Measurements from ENCODE around the gene POLR1A.

Gene POLR1A

DNA sequence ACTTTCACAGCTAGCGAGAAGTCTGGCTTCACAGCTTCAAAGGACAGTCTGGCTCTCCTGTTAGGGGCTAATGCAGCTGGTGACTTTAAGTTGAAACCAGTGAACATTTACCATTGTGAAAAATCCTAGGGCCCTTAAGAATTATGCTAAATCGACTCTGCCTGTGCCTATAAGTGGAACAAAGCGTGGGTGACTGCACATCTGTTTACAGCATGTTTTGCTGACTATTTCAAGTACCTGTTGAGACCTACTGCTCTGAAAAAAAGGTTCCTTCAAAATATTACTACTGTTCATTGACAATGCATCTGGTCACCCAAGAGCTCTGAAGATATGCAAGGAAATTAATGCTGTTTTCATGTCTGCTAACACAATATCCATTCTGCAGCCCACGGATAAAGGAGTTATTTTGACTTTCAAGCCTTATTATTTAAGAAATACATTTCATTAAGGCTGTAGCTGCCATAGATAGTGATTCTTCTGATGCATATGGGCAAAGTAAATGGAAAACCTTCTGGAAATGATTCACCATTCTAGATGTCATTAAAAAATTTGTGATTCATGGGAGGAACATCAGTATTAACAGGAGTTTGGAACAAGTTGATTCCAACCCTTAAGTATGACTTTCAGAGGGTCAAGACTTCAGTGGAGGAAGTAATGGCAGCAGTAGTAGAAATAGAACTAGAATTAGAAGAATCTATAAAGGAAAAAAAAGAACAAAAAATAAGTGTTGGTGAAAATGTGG, 48.9 kb downstream of the POLR1A start:
- no peak for DNase-seq

DNA sequence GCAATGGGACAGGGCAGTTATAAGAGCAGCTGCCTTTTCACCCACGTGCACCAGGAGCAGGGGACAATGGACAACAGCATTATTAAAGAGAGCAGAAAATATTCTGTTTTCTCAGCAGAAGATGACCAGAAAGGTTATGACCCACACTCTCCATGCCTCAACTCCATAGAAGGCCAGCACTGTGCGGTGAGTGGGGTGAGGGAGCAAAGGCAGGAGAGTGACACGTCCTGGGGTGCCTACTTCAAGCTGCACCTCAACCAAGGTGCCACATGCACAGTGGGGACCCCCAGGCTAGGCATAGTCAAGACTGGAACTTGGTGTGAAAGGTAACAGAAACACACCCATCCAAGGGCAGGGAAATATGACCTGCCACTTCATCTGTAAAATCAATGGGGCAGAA, 50.4 kb downstream of the POLR1A start:
- no peak for DNase-seq

DNA sequence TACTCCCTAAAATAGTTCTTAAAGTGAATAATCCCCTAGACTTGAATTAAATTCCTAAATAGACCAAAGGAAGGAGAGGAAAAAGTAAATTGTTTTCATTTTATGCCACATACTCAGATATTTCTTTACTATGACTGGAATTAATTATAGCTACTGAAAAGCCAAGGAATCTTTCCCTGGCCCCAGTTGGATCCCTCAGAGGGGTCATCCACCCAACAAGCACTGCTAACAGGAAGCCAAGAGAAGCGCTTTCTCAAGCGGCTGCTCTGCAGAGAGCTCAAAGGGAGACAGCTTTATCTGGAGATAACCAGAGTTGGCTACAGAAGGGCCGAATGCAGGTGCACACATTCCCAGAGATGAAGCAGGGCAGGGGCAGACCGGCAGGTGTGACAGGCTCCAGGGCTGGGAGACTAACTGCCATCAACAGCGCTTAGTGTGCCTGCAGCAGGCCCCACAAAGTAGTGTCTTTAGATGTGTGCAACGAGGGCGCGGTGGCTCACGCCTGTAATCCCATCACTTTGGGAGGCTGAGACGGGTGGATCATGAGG, 51.1 kb downstream of the POLR1A start:
- DNase-seq: no peak

DNA sequence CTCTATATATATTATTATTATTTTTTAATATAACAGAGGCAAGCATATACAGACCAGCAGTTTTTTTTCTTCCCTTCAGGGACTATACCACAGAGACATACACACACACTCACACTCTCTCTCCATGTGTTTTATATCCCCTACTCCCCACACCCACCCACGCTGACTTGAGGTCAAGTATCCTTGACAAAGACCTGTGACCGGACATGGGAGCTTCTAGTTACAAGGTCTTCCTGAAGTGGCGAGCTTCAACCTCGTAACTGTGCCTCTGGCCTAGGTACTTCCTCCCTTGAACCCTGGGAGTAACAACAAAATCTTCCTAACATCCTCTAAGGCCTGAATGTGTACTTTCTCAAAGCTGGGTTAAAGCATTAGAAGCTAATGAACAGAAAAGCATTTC, 52.5 kb downstream of the POLR1A start:
- no peak for DNase-seq

DNA sequence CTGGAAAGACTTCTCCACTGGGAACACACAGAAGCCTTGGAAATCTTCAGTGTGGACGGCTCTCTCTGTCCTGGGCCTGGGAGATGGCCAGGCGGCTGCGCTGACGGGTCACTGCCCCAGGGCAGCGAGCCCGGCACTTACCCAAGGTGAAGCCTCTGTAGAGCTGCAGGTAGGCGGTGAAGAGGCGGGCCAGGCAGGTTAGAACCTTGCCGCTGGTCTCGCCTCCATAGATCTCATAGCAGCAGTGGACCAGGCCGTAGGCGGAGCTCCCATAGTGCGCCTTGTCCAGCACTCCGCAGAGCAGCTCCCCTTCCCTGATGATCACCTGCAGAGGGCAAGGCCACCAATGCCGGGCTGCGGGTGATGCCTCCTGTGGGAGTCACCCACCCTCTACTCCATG, 53.0 kb downstream of the POLR1A start:
- no peak for DNase-seq

DNA sequence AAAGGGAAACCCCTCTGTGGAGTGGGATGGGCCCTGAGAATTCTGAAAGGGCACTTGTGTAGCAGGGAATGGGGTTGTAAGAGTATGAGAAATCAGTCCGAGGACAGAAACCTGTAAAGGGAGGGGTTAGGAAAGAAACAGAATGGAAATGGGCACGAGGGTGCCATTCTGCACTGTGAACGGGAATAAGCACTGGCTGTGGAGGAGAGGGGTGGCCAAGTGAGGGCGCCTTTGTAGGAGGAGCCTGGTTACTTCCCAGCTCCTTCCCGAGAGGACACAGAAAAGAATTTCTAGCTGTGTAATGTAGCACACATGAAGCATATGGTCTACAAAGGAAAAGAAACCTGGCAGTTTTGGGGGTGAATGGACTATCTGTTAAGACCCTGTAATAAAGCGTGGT, 53.4 kb downstream of the POLR1A start:
- no peak for DNase-seq

DNA sequence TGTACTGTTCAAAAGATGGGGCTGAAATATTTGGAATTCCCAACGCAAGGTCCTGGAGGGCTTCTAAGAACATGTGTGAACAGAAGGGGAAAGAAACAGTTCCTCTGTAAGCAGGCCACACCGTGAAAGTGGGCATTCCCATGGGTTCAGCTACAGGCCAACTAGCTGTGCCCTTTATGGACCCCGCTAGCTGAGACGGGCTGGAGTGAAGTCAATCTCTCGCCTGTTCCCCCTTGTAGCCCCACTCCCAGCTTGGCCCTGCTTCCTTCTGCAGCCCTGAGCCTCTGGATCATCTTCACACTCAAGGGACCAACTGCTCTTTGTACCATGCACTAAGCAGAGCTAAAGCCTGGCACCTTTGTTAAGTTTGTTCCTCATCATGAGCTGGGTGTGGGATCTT, 55.4 kb downstream of the POLR1A start:
- DNase-seq: no peak

DNA sequence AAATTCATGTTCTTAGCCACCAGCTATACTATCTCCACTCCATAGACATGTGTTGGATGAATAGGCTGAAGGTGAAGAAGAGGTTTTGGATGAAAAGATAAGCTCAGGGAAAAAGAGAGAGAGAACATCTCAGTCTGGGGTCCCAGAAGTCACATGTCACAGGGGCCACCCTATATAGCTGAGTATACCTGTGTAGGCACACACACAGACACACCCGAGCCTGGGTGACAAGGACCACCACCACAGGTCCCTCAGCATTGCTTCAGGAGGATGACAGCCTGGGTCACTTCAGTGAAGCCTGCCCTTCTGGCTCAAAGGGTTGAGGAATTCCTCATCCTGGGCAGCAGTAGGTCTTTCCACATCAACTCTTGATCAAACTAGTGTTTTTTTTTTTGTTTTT, 56.2 kb downstream of the POLR1A start:
- DNase-seq: no peak

DNA sequence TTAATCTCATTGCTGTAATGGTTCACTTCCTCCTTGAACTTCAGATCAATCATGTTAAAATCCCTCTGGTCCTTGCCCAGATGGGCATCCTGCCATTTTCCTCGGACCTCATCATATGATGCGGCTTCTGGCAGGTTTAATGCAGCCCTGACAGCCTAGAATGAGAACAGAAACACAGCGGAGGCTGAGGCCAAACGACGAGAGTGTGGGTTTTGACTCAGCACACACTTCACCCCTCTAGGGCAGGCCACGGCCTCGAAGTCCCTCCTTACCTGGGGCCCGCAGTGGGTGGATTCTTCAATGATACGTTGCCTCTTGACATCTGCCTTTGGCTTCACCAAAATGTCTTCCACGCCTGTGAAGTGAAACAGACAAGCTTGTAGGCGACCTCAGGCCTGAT, 56.8 kb downstream of the POLR1A start:
- no peak for DNase-seq

DNA sequence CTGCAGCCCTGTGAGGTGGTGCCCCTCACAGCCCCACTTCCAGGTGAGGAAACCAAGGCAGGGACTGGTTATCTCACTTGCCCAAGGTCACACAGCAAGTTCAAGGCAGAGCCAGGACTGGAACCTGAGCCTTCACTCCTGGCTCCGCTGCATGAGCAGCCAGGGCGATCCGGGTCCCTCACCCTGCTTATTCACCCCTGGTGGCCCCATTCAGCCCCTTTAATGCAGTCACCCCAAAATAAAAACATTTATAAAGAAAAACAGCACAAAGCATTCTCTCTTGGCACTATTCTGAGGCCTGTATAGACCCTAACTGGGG, 57.3 kb downstream of the POLR1A start:
- no peak for DNase-seq

DNA sequence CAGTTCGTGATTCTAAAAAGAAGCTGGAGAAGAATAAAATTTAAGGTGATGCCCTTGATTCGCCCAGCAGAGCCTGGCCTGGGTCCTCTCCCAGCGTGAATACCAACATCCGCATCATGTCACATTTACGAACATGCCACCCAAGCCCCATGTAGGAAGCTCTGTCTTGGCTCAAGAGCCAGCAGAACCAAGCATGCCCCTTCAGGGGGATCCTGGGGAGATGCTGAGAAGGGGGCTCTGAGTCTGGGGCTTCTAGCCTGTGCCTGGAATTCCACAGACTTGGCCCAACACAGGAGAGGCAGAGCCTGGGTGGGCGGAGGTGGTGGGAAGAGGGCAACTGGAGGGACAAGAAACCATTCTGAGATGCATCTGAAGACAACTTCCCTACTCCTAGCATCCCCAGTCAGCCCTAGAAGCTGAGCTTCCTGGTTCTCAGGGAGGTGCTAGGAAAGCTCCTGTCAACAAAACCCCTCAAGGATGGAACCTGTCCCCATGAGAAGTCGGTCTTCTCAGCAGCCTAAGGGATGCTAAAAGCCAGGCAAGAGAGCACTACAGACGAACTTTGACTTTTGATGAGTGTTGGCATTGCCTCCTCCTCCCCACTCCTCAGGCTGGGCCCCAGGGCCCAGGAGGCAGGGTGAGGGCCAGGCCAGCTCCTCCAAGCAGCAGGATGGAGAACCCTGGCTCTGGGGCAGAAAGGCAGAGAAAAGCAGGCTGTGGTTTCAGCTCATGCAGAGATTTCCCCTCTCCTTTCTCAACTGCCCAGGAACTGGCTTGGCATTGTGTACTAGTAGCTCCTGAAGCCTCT, 57.9 kb downstream of the POLR1A start:
- no peak for DNase-seq

DNA sequence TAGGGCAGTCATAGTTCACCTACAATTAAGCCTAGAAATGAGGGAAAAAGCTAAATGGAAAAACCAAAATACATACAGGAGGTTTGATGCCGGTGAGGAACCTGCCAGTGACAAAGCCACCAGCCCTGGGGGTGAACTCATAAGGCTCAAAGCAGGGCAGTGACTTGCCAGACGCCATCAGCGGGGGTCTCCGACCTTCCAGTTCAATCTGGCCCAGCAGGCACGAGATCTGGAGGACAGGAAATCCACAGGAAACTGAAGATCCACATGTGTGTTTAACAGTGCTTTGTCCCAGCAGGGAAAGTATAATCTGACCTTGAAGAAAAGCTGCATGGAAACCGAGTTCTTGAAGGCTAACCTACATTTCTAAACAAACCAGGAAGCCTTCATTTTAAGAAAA, 60.1 kb downstream of the POLR1A start:
- no peak for DNase-seq

DNA sequence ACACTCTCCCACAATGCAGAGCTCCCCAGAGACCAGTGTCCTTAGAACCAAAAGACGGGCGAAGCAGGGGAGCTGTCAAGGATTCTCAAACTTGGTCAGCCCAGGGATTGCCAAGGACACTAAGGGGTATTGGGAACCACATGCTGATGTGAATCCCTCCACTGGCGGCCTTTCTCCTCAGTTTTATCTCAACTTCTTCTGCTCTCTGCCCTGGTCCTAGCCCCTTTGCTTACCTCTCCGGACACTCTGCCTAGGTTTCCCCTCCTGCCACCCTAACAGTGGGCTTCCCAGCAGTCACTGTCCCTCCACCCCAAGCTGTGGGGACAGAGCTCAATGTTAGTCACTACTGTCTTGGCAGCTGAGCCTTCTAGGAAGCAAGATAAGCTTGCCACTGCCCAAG, 61.1 kb downstream of the POLR1A start:
- DNase-seq: no peak

DNA sequence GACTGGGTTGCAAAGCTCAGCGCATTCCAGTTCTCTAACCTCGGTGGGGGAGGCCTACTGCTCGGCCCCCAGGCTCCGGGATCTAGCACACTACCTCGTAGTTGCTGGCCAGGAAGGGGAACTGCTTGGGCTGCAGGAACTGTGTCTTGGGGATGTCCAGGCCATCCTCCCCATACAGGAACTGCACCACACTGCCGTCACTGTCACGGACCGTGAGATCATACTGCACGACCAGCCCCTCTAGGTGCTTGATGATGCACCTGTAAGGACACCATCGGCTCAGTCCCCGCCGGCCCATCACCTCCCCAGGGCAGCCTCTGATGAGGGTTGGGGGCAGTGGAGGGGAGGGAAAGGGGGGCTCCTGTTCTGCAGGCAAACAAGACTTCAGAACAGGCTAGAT, 61.6 kb downstream of the POLR1A start:
- DNase-seq: no peak

DNA sequence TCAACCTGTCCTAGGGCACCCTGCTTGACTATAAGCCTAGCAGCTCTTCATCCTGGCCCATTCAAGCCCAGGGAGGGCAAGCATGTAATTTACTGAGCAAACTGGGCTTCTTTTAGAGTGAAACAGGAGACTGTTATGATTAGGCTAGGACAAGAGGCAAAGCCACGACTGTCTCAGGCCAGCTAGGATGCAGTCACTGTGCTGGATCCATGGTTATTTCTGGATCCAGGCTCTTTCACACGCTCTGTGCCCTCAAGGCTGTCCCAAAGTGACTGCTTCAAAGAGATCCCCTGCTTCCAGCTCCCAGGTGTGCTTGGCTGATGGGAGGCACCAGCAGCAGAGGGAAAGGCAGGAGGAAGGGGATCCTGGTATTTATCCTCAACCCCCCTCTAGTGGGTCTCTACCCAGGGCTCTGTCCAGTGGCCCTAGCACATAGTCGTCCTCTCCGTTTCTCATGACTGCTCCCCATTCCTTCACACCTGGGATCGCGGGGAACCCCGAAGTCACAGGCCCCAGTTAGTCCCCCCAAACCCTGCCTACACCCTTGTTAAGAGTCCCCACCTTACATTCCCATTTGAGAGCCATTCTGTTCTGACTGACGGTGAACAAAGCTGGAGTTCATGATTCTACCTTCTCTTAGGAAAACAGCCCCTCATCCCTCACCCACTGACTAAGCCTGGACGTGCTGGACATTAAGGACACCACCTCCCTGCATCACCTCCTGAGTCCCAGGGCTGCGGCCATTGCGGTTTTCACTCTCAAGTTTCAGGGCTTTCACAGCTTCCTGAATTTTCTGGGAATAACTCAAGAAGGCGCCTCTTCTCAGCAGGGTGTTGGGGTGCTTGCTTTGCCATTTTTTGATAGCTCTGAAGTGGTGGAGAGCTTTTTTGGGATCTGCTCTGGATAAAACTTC, 63.2 kb downstream of the POLR1A start:
- no peak for DNase-seq

DNA sequence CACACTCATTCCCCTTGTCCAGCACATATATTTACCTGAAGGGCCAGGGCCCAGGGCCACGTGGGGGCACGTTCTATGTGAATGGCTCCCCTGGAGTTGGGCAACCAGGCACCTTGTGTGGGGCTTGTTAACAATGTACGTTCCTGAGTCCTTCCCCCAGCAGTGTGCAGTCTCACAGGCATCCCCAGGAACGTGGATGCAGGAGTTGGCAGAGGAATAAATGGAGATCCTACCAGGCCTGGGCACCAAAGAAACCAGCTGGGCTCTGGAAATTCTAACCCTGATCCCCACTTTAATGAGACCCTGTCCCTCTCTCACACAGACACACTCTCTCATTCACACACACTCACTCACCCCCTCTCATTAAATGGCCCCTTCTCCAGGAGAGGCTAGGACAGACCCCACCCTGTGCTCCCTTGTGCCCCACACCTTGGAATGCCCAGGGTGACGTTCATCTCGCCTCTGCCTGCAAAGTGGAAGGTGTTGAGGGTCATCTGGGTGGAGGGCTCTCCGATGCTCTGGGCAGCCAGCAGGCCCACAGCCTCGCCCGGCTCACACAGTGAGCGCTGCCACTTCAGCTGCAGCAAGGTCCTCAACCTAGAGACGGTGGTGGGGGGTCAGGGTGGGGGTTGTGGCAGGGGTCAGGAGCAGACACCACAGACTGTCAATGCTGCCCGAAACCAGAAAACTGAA, 65.6 kb downstream of the POLR1A start:
- DNase-seq: no peak

DNA sequence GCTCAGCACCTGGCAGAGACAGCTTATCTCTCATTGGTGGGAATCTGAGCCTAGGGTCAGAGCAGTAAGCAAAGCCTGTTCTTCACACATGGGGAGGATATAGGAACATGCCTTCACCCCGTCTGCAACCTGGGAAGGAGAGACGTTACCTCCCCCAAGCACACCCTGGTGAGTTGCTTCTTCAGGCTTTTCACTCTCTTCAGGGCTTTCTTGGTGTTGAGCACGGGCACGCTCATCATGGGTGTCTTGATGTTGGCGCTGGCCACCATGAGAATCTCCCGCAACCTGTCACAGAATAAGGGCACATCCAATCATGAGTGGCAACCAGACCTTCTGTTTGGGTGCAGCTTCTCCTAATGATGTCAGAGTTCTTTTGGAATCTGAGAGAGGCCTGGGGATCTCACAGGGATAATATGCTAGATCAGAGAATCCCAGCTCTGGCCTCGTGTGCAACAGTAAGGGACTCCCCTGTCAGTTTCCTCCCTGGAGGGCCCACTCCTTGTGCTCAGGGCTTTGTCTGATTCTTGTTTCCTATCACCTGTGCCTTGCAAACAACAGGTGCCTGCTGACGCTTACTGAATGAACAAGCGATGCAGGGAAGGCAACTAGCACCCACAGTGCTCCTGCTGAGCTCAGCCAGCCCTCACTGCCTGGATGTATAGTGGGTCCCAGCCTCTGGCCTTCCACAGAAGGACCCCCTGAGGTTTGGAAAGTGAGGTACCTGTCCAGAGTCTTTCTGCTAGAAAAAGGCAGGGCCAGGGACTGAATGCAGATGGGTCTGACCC, 66.3 kb downstream of the POLR1A start:
- DNase-seq: no peak

DNA sequence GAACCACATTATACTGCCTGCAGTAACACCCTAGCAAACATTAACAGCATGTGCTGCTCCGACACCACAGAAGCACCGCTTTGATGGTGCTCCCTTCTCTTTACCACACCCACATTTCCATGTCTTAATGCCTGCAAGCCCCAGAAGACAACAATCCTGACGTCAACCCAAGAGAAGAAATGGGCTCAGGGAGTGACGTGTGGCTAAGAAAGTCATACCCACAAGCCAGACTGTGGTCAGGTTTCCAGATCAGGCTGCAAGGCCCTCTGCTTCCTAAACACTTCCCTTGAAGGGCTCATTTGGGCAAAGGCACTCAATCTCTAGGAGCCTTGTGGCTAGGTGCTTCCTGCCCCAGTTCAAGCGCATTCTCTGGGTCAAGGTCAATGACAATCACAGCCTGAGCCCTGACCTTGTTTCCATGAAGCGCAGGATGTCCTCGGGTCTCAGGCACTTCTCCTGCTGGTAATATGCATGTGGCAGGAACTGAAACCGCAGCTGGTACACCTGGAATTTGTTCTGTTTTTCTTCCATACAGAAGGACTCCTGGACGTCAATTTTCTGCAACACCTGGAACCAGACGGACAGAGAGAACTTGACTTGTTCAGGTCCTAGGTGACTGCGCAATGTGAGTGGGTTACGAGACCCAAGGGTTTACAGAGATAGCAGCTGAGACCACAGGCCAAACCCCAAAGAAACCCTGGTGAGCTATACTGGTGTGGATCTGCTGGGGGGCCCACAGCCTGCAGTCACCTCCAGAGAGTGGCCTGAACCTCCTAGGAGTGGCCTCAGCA, 67.2 kb downstream of the POLR1A start:
- DNase-seq: no peak

DNA sequence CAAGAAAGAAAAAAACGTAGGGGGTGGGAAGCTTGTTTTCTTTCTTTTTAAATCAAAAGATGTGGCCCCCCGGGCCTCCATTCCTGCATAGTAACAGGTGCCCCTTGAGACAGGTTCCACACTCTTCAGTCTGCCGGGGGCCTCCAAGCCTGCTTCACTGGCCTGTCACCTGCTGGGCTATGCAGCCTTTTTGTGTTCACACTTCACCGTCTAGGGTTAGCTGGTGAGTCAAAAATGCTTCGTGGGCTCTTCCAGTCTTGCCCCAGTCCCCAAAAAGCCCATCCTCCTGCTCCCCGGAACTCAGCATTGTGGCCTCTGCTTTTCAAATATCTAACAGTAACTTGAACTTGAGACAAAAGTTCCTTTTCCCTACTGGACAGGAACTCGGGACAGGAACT, 67.9 kb downstream of the POLR1A start:
- no peak for DNase-seq

DNA sequence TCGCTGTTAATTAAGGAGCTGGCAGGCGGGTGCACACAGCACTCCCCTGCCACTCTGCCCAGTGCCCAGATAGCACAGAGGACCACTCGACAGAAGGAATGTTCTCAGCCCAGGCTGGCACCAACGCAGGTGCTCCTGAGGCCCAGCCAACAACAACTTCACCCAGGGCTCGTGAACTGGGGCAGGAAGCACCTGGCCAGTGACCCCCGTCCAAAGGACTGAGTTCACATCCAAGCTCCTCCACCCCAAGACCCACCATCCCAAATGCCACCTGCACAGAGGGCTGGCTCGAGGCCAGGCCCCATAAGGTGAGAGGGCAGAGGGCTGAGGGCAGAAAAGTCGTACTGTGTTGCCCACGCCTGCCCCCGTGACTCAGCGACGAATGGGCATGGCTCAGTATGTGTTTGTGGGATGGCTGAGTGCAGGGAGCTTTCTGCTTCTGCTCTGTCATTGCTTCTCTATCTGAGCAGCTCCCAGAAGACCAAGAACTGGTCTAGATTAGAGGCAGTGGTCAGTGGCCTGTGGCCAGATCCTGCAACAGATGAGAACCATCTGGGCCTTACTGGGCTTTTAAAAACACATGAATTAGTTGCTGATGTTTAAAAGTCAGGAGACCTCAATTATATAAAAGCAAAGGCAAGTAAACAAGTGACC, 68.4 kb downstream of the POLR1A start:
- no peak for DNase-seq

Data from NCI-H774 (cell line).